B cell (primary cell): ENCODE data around the gene KMO.

Experiments
- EZH2 ChIP-seq: IDR thresholded peaks from 2 replicates; pipeline ENCODE4 v1.6.1; 2012; ENCODE audit warnings: borderline replicate concordance, low read depth, mild to moderate bottlenecking, moderate library complexity, low read length; ENCODE audit not compliant: insufficient read depth, poor library complexity, severe bottlenecking
- TF ChIP-seq, protein P1 (sequence below): fragments of 200-600 bp; IDR thresholded peaks from one replicate; pipeline ENCODE4 v1.8.0; 2022; ENCODE audit warnings: antibody characterized with exemption, mild to moderate bottlenecking

GRCh38 chr1:241640867-241641622 is 108.9 kb downstream of the KMO start:
- TF ChIP-seq, protein P1, sequence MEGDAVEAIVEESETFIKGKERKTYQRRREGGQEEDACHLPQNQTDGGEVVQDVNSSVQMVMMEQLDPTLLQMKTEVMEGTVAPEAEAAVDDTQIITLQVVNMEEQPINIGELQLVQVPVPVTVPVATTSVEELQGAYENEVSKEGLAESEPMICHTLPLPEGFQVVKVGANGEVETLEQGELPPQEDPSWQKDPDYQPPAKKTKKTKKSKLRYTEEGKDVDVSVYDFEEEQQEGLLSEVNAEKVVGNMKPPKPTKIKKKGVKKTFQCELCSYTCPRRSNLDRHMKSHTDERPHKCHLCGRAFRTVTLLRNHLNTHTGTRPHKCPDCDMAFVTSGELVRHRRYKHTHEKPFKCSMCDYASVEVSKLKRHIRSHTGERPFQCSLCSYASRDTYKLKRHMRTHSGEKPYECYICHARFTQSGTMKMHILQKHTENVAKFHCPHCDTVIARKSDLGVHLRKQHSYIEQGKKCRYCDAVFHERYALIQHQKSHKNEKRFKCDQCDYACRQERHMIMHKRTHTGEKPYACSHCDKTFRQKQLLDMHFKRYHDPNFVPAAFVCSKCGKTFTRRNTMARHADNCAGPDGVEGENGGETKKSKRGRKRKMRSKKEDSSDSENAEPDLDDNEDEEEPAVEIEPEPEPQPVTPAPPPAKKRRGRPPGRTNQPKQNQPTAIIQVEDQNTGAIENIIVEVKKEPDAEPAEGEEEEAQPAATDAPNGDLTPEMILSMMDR, result no peak
- TF ChIP-seq EZH2, result no peak
